ENCODE results near the gene UNC119.

- TF ChIP-seq CTCF (IDR thresholded peaks at IDR 0.05; ENCODE audit: low read depth, low read length, poor library complexity, severe bottlenecking) (no peak), EZH2phosphoT487 (IDR thresholded peaks at IDR 0.05; ENCODE audit: borderline replicate concordance, low read length) (no peak)
Observed at GRCh38 chr17:28506763-28507487, 45.5 kb downstream of the UNC119 start.
